Caco-2 (cell line): Measurements from ENCODE around the gene PSMD9. TPM values are rescaled to one million over a fixed set of nuclear protein-coding genes. Genes with fewer than 3 reads are reported as not detected.
"Not testable (repeated sequence)": the region's sequence is repeated elsewhere in the genome, so short reads cannot be mapped to it uniquely, and the experiment has no call there.

ENCODE experiments used
- BruUV-seq: library from RNA; stranded (reverse); fragments of 400-500 nt; replicated peaks from 2 replicates; lab custom pipeline; 2021; lab: Mats Ljungman, UMichigan
- CTCF ChIA-PET: fragments of 300-600 bp; sonication (Branson Sonifier 250); formaldehyde crosslinking; loops from one replicate; lab custom pipeline; 2022; ENCODE audit warnings: antibody characterized with exemption; lab: Charles Lee
- POLR2A ChIA-PET: fragments of 300-600 bp; sonication (Branson Sonifier 250); formaldehyde crosslinking; loops from one replicate; lab custom pipeline; 2022; ENCODE audit warnings: antibody characterized with exemption; lab: Charles Lee
- DNase-seq, 2 experiments: peaks; one replicate each; pipeline versions ENCODE4 v3.0.0 to v3.0.0-alpha.2; 2020 to 2022
- H3K27me3 ChIP-seq: replicated peaks from 2 replicates; pipeline ENCODE4 v1.6.0; 2011; ENCODE audit warnings: low read length; ENCODE audit not compliant: control insufficient read depth, insufficient read depth
- H3K36me3 ChIP-seq: 2 replicates; pipeline ENCODE4 v1.5.1; 2011; ENCODE audit warnings: low read length; ENCODE audit not compliant: control insufficient read depth, insufficient read depth
- H3K4me1 ChIP-seq: fragments of 250-450 bp; sonication (Bioruptor Pico); 2 replicates; pipeline ENCODE4 v1.5.1; 2020; ENCODE audit warnings: mild to moderate bottlenecking
- H3K4me3 ChIP-seq: 2 replicates; pipeline ENCODE4 v1.5.1; 2011; ENCODE audit warnings: low read depth, mild to moderate bottlenecking, control low read depth, low read length
- H3K9me3 ChIP-seq: fragments of 250-450 bp; sonication (Bioruptor Pico); 2 replicates; pipeline ENCODE4 v1.5.1; 2020; ENCODE audit warnings: mild to moderate bottlenecking, moderate library complexity
- H3K27ac Mint-ChIP-seq: one replicate; pipeline ENCODE4 v1.8.0; 2022; ENCODE audit warnings: mixed read lengths; ENCODE audit not compliant: unreplicated experiment
- H3K27me3 Mint-ChIP-seq: one replicate; pipeline ENCODE4 v1.8.0; 2022; ENCODE audit warnings: mixed read lengths; ENCODE audit not compliant: insufficient read depth, unreplicated experiment
- H3K36me3 Mint-ChIP-seq: one replicate; pipeline ENCODE4 v1.8.0; 2022; ENCODE audit warnings: mild to moderate bottlenecking, mixed read lengths; ENCODE audit not compliant: insufficient read depth, unreplicated experiment
- H3K4me1 Mint-ChIP-seq: one replicate; pipeline ENCODE4 v1.8.0; 2022; ENCODE audit warnings: low read depth, mixed read lengths; ENCODE audit not compliant: unreplicated experiment
- H3K4me3 Mint-ChIP-seq: one replicate; pipeline ENCODE4 v1.8.0; 2022; ENCODE audit warnings: mild to moderate bottlenecking, moderate library complexity, mixed read lengths; ENCODE audit not compliant: unreplicated experiment
- H3K9me3 Mint-ChIP-seq: one replicate; pipeline ENCODE4 v1.8.0; 2022; ENCODE audit warnings: mixed read lengths; ENCODE audit not compliant: unreplicated experiment
- CTCF ChIP-seq, 2 experiments: fragments of 200-600 bp in 1 of 2; IDR thresholded peaks; 1 replicate in 1 of 2; 2 replicates in 1 of 2; pipeline versions ENCODE4 v1.5.1 to v1.8.0; 2011 to 2022; ENCODE audit warnings: antibody characterized with exemption in 1 of 2, control low read depth in 1 of 2, inconsistent platforms in 1 of 2, low read depth in 1 of 2, low read length in 1 of 2, mild to moderate bottlenecking in 1 of 2, moderate library complexity in 1 of 2; ENCODE audit not compliant: insufficient read depth in 1 of 2, severe bottlenecking in 1 of 2, unreplicated experiment in 1 of 2
- intact Hi-C: fragments of 100-400 bp; cut with micrococcal nuclease; formaldehyde crosslinking; loops from one replicate; pipeline ENCODE4 v1.10.0; 2022; ENCODE audit not compliant: unreplicated experiment
- total RNA-seq: library from RNA; stranded (reverse); gene quantifications from 2 replicates; pipeline ENCODE4 v1.2.3, GENCODE V29; 2022

PSMD9 gene
- total RNA-seq, 1 experiment from 2014 or later = 53.0 TPM

GRCh38 chr12:121888083-121888477 lies 510 bp upstream of the PSMD9 start:
- TSS peak; percentile 98 for BruUV-seq
- no peak for DNase-seq
- H3K27me3 Mint-ChIP-seq = no peaks in the 10 kb centered on the region
- TF ChIP-seq CTCF (IDR thresholded peaks at IDR 0.05; ENCODE audit: insufficient read depth in 1 of 2, low read depth in 1 of 2, low read length in 1 of 2, severe bottlenecking in 1 of 2, unreplicated experiment in 1 of 2) = peak in 1 of 2 experiments; percentile 39
- Histone ChIP-seq H3K36me3 (no peaks in the 10 kb centered on the region), H3K4me3 (peak overlapping the region; percentile 84), H3K9me3 (no peaks in the 10 kb centered on the region), H3K27me3 (no peaks in the 10 kb centered on the region), H3K4me1 (peaks cover 4% of the 10 kb centered on the region)
- H3K36me3 Mint-ChIP-seq = peaks cover 15% of the 10 kb centered on the region
- H3K4me3 Mint-ChIP-seq = peak overlapping the region; percentile 84
- ChIA-PET POLR2A (interaction anchor here (0.5 to 1.2 kb wide), 8 partner anchors 8 to 93 kb away, joined by 3 to 11 read pairs (median 4); no protein-coding TSS in a partner anchor), CTCF (interaction anchor here (0.6 to 2.8 kb wide), 10 partner anchors 10 to 1687 kb away, joined by 3 to 46 read pairs (median 4); partner anchors contain the start of gene RHOF)
- peak overlapping the region; percentile 86 for H3K27ac Mint-ChIP-seq
- intact Hi-C loops = loop anchor here (1.0 to 5.0 kb wide), 4 partner anchors 49 to 191 kb away; partner anchors contain the start of gene TMEM120B
- no peaks in the 10 kb centered on the region for H3K9me3 Mint-ChIP-seq
- peaks cover 11% of the 10 kb centered on the region for H3K4me1 Mint-ChIP-seq

GRCh38 chr12:121889274-121889624 lies 659 bp downstream of the PSMD9 start:
- Mint-ChIP-seq H3K4me3 (peak overlapping the region; percentile 84), H3K4me1 (peaks cover 17% of the 10 kb centered on the region), H3K27me3 (no peaks in the 10 kb centered on the region), H3K36me3 (peaks cover 27% of the 10 kb centered on the region), H3K9me3 (no peaks in the 10 kb centered on the region), H3K27ac (peak overlapping the region; percentile 86)
- no peak for DNase-seq
- ChIA-PET POLR2A (interaction anchor here (1.2 kb wide), 2 partner anchors 77 to 88 kb away, joined by 4 to 10 read pairs; no protein-coding TSS in a partner anchor), CTCF (interaction anchor here (2.8 kb wide), 1 partner anchor 94 kb away, joined by 46 read pairs; the partner anchor contains the start of gene RHOF)
- H3K4me1 ChIP-seq = peaks cover 16% of the 10 kb centered on the region
- H3K9me3 ChIP-seq = no peaks in the 10 kb centered on the region
- no peaks in the 10 kb centered on the region for H3K27me3 ChIP-seq
- no peak for TF ChIP-seq CTCF (IDR thresholded peaks at IDR 0.05; ENCODE audit: insufficient read depth in 1 of 2, low read depth in 1 of 2, low read length in 1 of 2, severe bottlenecking in 1 of 2, unreplicated experiment in 1 of 2)
- no TSS peak for BruUV-seq
- H3K36me3 ChIP-seq = no peaks in the 10 kb centered on the region; the same call in 1 of the 2 replicates
- H3K4me3 ChIP-seq = peak overlapping the region; percentile 84
- intact Hi-C loops = loop anchor here (5.0 kb wide), 2 partner anchors 177 to 192 kb away; partner anchors contain the start of gene TMEM120B

GRCh38 chr12:121889661-121890060 lies 1.1 kb downstream of the PSMD9 start:
- H3K9me3 Mint-ChIP-seq, H3K27me3 Mint-ChIP-seq, H3K36me3 ChIP-seq, POLR2A ChIA-PET, H3K27me3 ChIP-seq, DNase-seq, BruUV-seq, H3K9me3 ChIP-seq: not testable (repeated sequence)
- H3K4me1 Mint-ChIP-seq = peaks cover 19% of the 10 kb centered on the region
- Histone ChIP-seq H3K4me3 (peak overlapping the region; percentile 84), H3K4me1 (peaks cover 20% of the 10 kb centered on the region)
- peaks cover 29% of the 10 kb centered on the region for H3K36me3 Mint-ChIP-seq
- CTCF ChIA-PET = interaction anchor here (2.8 kb wide), 1 partner anchor 94 kb away, joined by 46 read pairs; the partner anchor contains the start of gene RHOF
- H3K4me3 Mint-ChIP-seq = peak overlapping the region; percentile 84
- peak overlapping the region; percentile 86 for H3K27ac Mint-ChIP-seq
- intact Hi-C loops = loop anchor here (5.0 kb wide), 2 partner anchors 177 to 192 kb away; partner anchors contain the start of gene TMEM120B
